Psoas muscle (tissue), 8 donors: Measurements from ENCODE around the gene MTRF1L. TPM values are rescaled to one million over a fixed set of nuclear protein-coding genes. Genes with fewer than 3 reads are reported as not detected.

Experiments
- ATAC-seq, 4 donors: fragments of 200-7000 bp; cut with Tn5 transposase; one replicate each; pipeline ENCODE4 v1.9.1; 2020; ENCODE audit warnings: moderate library complexity in 3 of 4, mild to moderate bottlenecking in 2 of 4
- DNase-seq, 2 donors: peaks; one replicate each; pipeline ENCODE4 v3.0.0-alpha.2; 2020
- H3K27ac ChIP-seq: fragments of 200-600 bp; one replicate; pipeline ENCODE4 v1.8.0; 2022
- H3K27me3 ChIP-seq, 3 donors: fragments of 200-600 bp in 1 of 3; one replicate each; pipeline versions ENCODE4 v1.6.1 to v1.8.0; 2013 to 2022; ENCODE audit warnings: low read length in 2 of 3, mild to moderate bottlenecking in 2 of 3, moderate library complexity in 1 of 3; ENCODE audit not compliant: insufficient read depth in 3 of 3
- H3K36me3 ChIP-seq, 2 donors: fragments of 200-600 bp in 1 of 2; one replicate each; pipeline versions ENCODE4 v1.6.1 to v1.8.0; 2013 to 2022; ENCODE audit warnings: low read depth in 1 of 2, mild to moderate bottlenecking in 1 of 2, moderate library complexity in 1 of 2; ENCODE audit not compliant: insufficient read depth in 1 of 2
- H3K4me1 ChIP-seq: fragments of 200-600 bp; one replicate; pipeline ENCODE4 v1.8.0; 2022
- H3K4me3 ChIP-seq: fragments of 200-600 bp; one replicate; pipeline ENCODE4 v1.8.0; 2022; ENCODE audit warnings: mild to moderate bottlenecking
- H3K9me3 ChIP-seq: fragments of 200-600 bp; one replicate; pipeline ENCODE4 v1.8.0; 2022
- WGBS, 3 donors: extraction: QIAGEN DNeasy Blood & Tissue Kit; methylation state at CpG; one replicate each; pipeline versions ENCODE4 v1.1.6 to v1.1.7; 2013; 5-methylcytosine and 5-hydroxymethylcytosine counted together
- intact Hi-C, 2 donors: fragments of 100-400 bp; cut with DNase I; formaldehyde crosslinking; loops; one replicate each; pipeline versions ENCODE4 v1.11.0 to v1.14.2; 2022
- polyA plus RNA-seq, 3 donors: library from polyadenylated mRNA; stranded (reverse); fragments of 200-250 nt; gene quantifications; one replicate each; pipeline ENCODE4 v1.2.3, GENCODE V29; 2013
- total RNA-seq, 4 donors: library from RNA; stranded (reverse); fragmentation: NEBNext Ultra II Directional in 2 of 4; extraction: Animal tissue kit (Norgen Biotek cat#: 25700) in 2 of 4; gene quantifications; one replicate each; pipeline versions ENCODE4 v1.2.1 to v1.2.4, GENCODE V29; 2021 to 2023
- TF ChIP-seq, protein P1 (sequence below): fragments of 200-600 bp; IDR thresholded peaks from one replicate; pipeline ENCODE4 v1.8.0; 2022; ENCODE audit warnings: antibody characterized with exemption
- donor health status: healthy with polysubstance abuse.
- donor health status: DM: no; HTN: no; CAD: no; lungs with moderate emphysema.
- donor health status: Bipolar disorder and iron deficiency.
- donor health status: healthy.
- donor health status: DM: yes; HTN: yes; CAD: no.
- donor health status: DM: no; HTN: no; CAD: no.
- donor health status: DM: no; HTN: no; CAD: no.
- donor health status: DM: yes; HTN: yes; CAD: no.

MTRF1L gene
- total and polyA plus RNA-seq, 7 donors = 20.3 to 55.9 (median 28.9) TPM

DNA sequence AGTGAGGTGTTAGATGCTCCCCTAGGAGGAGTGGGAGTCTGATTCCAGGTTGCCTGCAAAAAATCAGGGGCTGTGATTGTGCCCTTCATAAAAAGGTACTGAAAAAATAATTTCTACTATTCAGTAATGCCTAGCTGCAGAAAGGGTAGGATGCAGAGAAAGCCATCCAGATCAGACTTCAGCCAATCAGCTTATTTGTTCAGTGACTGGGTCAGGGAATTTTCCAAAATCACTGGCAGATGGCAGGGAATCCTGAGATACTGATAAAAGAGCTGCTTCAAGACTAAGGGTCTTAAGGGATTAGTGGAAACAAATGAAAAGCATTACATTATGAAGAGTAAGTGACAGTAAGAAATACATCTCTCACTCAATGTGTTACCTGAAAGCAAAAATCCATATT is 42.8 kb upstream of the MTRF1L start:
- Histone ChIP-seq H3K4me1 (peaks cover 7% of the 10 kb centered on the region), H3K27me3 (no peaks in the 10 kb centered on the region), H3K4me3 (no peak overlapping the region), H3K9me3 (no peaks in the 10 kb centered on the region), H3K36me3 (no peaks in the 10 kb centered on the region), H3K27ac (no peak overlapping the region)
- intact Hi-C loops = no loop called here
- TF ChIP-seq, protein P1, sequence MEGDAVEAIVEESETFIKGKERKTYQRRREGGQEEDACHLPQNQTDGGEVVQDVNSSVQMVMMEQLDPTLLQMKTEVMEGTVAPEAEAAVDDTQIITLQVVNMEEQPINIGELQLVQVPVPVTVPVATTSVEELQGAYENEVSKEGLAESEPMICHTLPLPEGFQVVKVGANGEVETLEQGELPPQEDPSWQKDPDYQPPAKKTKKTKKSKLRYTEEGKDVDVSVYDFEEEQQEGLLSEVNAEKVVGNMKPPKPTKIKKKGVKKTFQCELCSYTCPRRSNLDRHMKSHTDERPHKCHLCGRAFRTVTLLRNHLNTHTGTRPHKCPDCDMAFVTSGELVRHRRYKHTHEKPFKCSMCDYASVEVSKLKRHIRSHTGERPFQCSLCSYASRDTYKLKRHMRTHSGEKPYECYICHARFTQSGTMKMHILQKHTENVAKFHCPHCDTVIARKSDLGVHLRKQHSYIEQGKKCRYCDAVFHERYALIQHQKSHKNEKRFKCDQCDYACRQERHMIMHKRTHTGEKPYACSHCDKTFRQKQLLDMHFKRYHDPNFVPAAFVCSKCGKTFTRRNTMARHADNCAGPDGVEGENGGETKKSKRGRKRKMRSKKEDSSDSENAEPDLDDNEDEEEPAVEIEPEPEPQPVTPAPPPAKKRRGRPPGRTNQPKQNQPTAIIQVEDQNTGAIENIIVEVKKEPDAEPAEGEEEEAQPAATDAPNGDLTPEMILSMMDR = no peak
- no peak for DNase-seq
- no peak for ATAC-seq

GRCh38 chr6:153044295-153044694 is 41.8 kb upstream of the MTRF1L start:
- Histone ChIP-seq H3K27me3 (no peaks in the 10 kb centered on the region), H3K4me1 (peaks cover 7% of the 10 kb centered on the region), H3K36me3 (no peaks in the 10 kb centered on the region), H3K27ac (no peak overlapping the region), H3K4me3 (no peak overlapping the region), H3K9me3 (no peaks in the 10 kb centered on the region)
- TF ChIP-seq, protein P1 = no peak
- WGBS, 3 donors = 32 to 60% (median 43%) methylated on average over 4 of the region's 4 CpGs
- intact Hi-C loops = no loop called here
- no peak for DNase-seq
- ATAC-seq = peak in 2 of 4 donors; percentile 42 to 57

GRCh38 chr6:153043719-153044118 is 41.2 kb upstream of the MTRF1L start:
- Histone ChIP-seq H3K36me3 (no peaks in the 10 kb centered on the region), H3K4me1 (peaks cover 7% of the 10 kb centered on the region), H3K27ac (no peak overlapping the region), H3K9me3 (no peaks in the 10 kb centered on the region), H3K4me3 (no peak overlapping the region), H3K27me3 (no peaks in the 10 kb centered on the region)
- TF ChIP-seq, protein P1 = no peak
- WGBS, 3 donors = 75 to 82% (median 81%) methylated on average over 3 of the region's 3 CpGs
- ATAC-seq (no peak), DNase-seq (no peak)
- intact Hi-C loops = no loop called here

- Histone ChIP-seq H3K27me3 (no peaks in the 10 kb centered on the region), H3K27ac (no peak overlapping the region), H3K4me3 (no peak overlapping the region), H3K36me3 (no peaks in the 10 kb centered on the region), H3K9me3 (no peaks in the 10 kb centered on the region), H3K4me1 (peaks cover under 1% of the 10 kb centered on the region)
- intact Hi-C loops = loop anchor here in 1 of 2 donors (10.0 kb wide), 1 partner anchor 476 kb away; no protein-coding TSS in a partner anchor
- ATAC-seq = no peak
- TF ChIP-seq, protein P1 = no peak
- WGBS, 3 donors = 72 to 77% (median 74%) methylated on average over 4 of the region's 4 CpGs
- no peak for DNase-seq
These were observed 36.0 kb upstream of the MTRF1L start for GRCh38 chr6:153038378-153039057.

DNA sequence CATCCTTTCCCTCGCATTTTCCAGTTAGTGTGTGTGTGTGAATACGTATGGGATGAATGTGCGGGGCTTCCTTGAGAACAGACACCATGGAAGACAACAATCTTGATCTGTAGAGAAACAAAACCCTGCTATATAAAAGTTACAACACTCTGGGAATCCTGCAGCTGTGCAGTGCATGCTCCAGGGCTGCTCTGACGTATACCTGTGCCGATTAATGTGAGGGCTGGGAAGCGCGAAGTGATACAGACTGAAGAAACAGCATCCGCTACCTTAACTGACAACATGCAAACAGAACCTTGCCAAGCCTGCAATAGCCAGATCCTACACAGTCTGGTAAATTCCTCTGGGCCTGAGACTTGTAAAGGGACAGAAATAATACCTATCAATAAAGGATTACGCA is 31.6 kb upstream of the MTRF1L start:
- ATAC-seq = no peak
- Histone ChIP-seq H3K4me1 (no peaks in the 10 kb centered on the region), H3K9me3 (no peaks in the 10 kb centered on the region), H3K27ac (no peak overlapping the region), H3K36me3 (no peaks in the 10 kb centered on the region), H3K27me3 (no peaks in the 10 kb centered on the region), H3K4me3 (no peak overlapping the region)
- DNase-seq = no peak
- TF ChIP-seq, protein P1 = no peak
- intact Hi-C loops = loop anchor here in 1 of 2 donors (10.0 kb wide), 1 partner anchor 481 kb away; no protein-coding TSS in a partner anchor
- WGBS, 3 donors = 78 to 90% (median 86%) methylated on average over 9 of the region's 9 CpGs
